COLO829 (cell line): Measurements from ENCODE around the gene CENPS.
"Not testable (repeated sequence)": the region's sequence is repeated elsewhere in the genome, so short reads cannot be mapped to it uniquely, and the experiment has no call there.

Experiments
- DNase-seq: peaks from one replicate; pipeline ENCODE4 v3.0.0; 2012; ENCODE audit warnings: low spot score

The CENPS gene

GRCh38 chr1:10430216-10431069, at the start of gene CENPS:
TSS of gene CENPS (plus strand) at chr1:10430433. CDS start at chr1:10430518, 85 bp downstream.
- DNase-seq: peak; percentile 87

GRCh38 chr1:10380594-10381275, 49.5 kb upstream of the CENPS start:
- DNase-seq: no peak

GRCh38 chr1:10383630-10384029, 46.6 kb upstream of the CENPS start:
- DNase-seq: no peak

GRCh38 chr1:10384219-10384618, 46.0 kb upstream of the CENPS start:
- DNase-seq: no peak

- DNase-seq: no peak
Observed at GRCh38 chr1:10386761-10387676, 43.2 kb upstream of the CENPS start.

- peak; percentile 34 for DNase-seq
Observed at GRCh38 chr1:10387677-10388386, 42.4 kb upstream of the CENPS start.

GRCh38 chr1:10388387-10388715, 41.9 kb upstream of the CENPS start:
- DNase-seq: no peak

GRCh38 chr1:10389271-10389973, 40.8 kb upstream of the CENPS start:
- no peak for DNase-seq

- no peak for DNase-seq
Observed at GRCh38 chr1:10396870-10397269, 33.4 kb upstream of the CENPS start.

- DNase-seq: no peak
Observed at GRCh38 chr1:10398278-10398733, 31.9 kb upstream of the CENPS start.

- DNase-seq: peak; percentile 94
Observed at GRCh38 chr1:10398734-10399443, 31.3 kb upstream of the CENPS start, which contains the start of gene PGD. TSS of gene PGD (plus strand) at chr1:10399064. CDS start at chr1:10399118, 54 bp downstream.

- no peak for DNase-seq
Observed at GRCh38 chr1:10399444-10399941, 30.7 kb upstream of the CENPS start.

- DNase-seq: no peak
Observed at GRCh38 chr1:10400013-10400412, 30.2 kb upstream of the CENPS start.

GRCh38 chr1:10401281-10401680, 29.0 kb upstream of the CENPS start:
- DNase-seq: no peak

GRCh38 chr1:10402729-10403274, 27.4 kb upstream of the CENPS start:
- DNase-seq: no peak

- no peak for DNase-seq
Observed at GRCh38 chr1:10407201-10407600, 23.0 kb upstream of the CENPS start.

GRCh38 chr1:10415211-10415930, 14.9 kb upstream of the CENPS start:
- DNase-seq: no peak

GRCh38 chr1:10415967-10416366, 14.3 kb upstream of the CENPS start:
- not testable (repeated sequence) for DNase-seq

GRCh38 chr1:10418741-10419140, 11.5 kb upstream of the CENPS start:
- not testable (repeated sequence) for DNase-seq
